Adipocyte (in vitro differentiated cells): ENCODE data around the gene TCERG1.

Experiments
- DNase-seq: peaks from one replicate; pipeline ENCODE4 v3.0.0-alpha.2; 2015; ENCODE audit warnings: low read depth
- H3K27me3 ChIP-seq: replicated peaks from 2 replicates; pipeline ENCODE4 v1.7.0; 2013; ENCODE audit warnings: mild to moderate bottlenecking, low read length, moderate library complexity; ENCODE audit not compliant: control insufficient read depth, insufficient read depth
- H3K36me3 ChIP-seq: 2 replicates; pipeline ENCODE4 v1.7.0; 2013; ENCODE audit warnings: low read length, mild to moderate bottlenecking, moderate library complexity; ENCODE audit not compliant: control insufficient read depth, insufficient read depth, severe bottlenecking
- H3K4me1 ChIP-seq: 2 replicates; pipeline ENCODE4 v1.7.0; 2013; ENCODE audit warnings: mild to moderate bottlenecking, low read length, moderate library complexity; ENCODE audit not compliant: control insufficient read depth, insufficient read depth
- H3K4me3 ChIP-seq: 2 replicates; pipeline ENCODE4 v1.7.0; 2013; ENCODE audit warnings: mild to moderate bottlenecking, low read length, moderate library complexity
- H3K9ac ChIP-seq: 2 replicates; pipeline ENCODE4 v1.7.0; 2013; ENCODE audit warnings: mild to moderate bottlenecking, low read length, moderate library complexity
- H3K9me3 ChIP-seq: 2 replicates; pipeline ENCODE4 v1.7.0; 2013; ENCODE audit warnings: mild to moderate bottlenecking, low read length, moderate library complexity; ENCODE audit not compliant: control insufficient read depth

Gene TCERG1

DNA sequence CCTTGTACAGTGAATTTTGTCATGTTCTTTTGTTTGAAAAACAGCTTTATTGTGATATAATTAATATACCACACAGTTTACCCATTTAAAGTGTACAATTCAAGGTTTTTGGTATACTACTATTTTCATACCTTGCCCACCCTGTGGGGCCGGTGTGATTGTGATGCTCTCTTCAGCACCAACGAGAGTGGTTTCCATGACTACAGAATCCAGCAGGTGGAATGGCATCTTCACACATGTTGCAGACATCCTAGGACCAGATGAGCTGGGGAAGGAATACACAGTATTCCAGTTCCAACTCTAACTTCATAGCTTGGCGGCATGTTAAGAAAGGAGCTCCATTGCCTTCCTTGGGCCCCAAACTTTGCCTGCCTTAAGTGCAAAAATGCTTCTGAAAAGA, 76.6 kb downstream of the TCERG1 start:
- H3K4me1 ChIP-seq, result no peaks in the 10 kb centered on the region
- no peak overlapping the region for H3K9ac ChIP-seq
- no peaks in the 10 kb centered on the region for H3K36me3 ChIP-seq
- no peak for DNase-seq
- no peaks in the 10 kb centered on the region for H3K9me3 ChIP-seq
- no peak overlapping the region for H3K4me3 ChIP-seq
- no peaks in the 10 kb centered on the region for H3K27me3 ChIP-seq

DNA sequence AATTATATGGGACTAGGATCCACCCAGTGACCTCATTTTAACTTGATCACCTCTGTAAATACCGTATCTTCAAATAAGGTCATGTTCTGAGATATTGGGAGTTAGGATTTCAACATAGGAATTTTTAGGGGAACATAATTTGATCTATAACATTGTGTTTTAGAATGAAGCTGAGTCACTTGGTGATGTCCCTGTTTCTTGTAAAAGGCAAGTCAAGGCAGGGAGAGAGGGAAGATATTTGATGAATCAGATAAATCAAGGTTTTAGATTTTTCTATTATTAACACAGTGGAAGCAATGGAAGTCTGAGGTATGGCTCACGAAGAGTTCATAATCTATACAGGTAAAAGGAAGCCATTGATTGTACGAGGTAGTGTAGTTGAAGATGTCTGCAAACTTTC, 80.7 kb downstream of the TCERG1 start:
- H3K36me3 ChIP-seq, result no peaks in the 10 kb centered on the region
- H3K4me3 ChIP-seq, result no peak overlapping the region
- H3K4me1 ChIP-seq, result no peaks in the 10 kb centered on the region
- H3K9me3 ChIP-seq, result no peaks in the 10 kb centered on the region
- no peak for DNase-seq
- no peaks in the 10 kb centered on the region for H3K27me3 ChIP-seq
- H3K9ac ChIP-seq, result no peak overlapping the region

- no peak overlapping the region for H3K4me3 ChIP-seq
- no peaks in the 10 kb centered on the region for H3K27me3 ChIP-seq
- H3K36me3 ChIP-seq, result no peaks in the 10 kb centered on the region
- H3K9me3 ChIP-seq, result no peaks in the 10 kb centered on the region
- H3K9ac ChIP-seq, result no peak overlapping the region
- DNase-seq, result peak; percentile 4
- H3K4me1 ChIP-seq, result no peaks in the 10 kb centered on the region
Observed at GRCh38 chr5:146528236-146528635, 81.1 kb downstream of the TCERG1 start.

DNA sequence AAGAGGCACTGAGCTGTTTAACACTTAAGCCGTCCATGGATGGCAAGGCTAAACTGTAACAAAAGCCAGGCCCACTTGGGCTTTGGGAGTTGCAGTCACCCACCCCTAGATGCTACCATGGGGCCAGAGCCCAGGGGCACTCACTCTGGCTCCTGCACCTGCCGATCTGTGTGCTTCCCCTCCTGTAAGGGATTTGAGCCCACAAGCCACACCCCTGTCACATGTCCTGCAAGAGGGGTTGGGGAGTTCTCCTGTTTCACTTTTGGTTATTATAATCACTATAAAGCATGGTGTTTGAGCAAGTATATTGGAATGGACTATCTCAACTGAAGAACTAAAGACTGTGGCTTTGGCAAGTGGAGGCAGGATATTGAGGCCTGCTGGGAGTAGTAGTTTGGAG, 82.9 kb downstream of the TCERG1 start:
- Histone ChIP-seq H3K4me3 (no peak overlapping the region), H3K4me1 (no peaks in the 10 kb centered on the region), H3K9ac (no peak overlapping the region), H3K9me3 (no peaks in the 10 kb centered on the region), H3K27me3 (no peaks in the 10 kb centered on the region), H3K36me3 (no peaks in the 10 kb centered on the region)
- no peak for DNase-seq

GRCh38 chr5:146533260-146533857, 86.2 kb downstream of the TCERG1 start:
- Histone ChIP-seq H3K9ac (no peak overlapping the region), H3K4me1 (no peaks in the 10 kb centered on the region), H3K27me3 (no peaks in the 10 kb centered on the region), H3K4me3 (no peak overlapping the region), H3K36me3 (no peaks in the 10 kb centered on the region), H3K9me3 (no peaks in the 10 kb centered on the region)
- peak; percentile 86 for DNase-seq

GRCh38 chr5:146533882-146534281, 86.7 kb downstream of the TCERG1 start:
- no peak overlapping the region for H3K4me3 ChIP-seq
- no peaks in the 10 kb centered on the region for H3K4me1 ChIP-seq
- DNase-seq, result no peak
- H3K9ac ChIP-seq, result no peak overlapping the region
- H3K9me3 ChIP-seq, result no peaks in the 10 kb centered on the region
- H3K36me3 ChIP-seq, result no peaks in the 10 kb centered on the region
- no peaks in the 10 kb centered on the region for H3K27me3 ChIP-seq

GRCh38 chr5:146538432-146538831, 91.3 kb downstream of the TCERG1 start:
- H3K36me3 ChIP-seq, result no peaks in the 10 kb centered on the region
- no peaks in the 10 kb centered on the region for H3K9me3 ChIP-seq
- no peaks in the 10 kb centered on the region for H3K27me3 ChIP-seq
- no peak for DNase-seq
- peaks cover 5% of the 10 kb centered on the region for H3K4me1 ChIP-seq
- H3K4me3 ChIP-seq, result no peak overlapping the region
- H3K9ac ChIP-seq, result no peak overlapping the region

GRCh38 chr5:146539973-146540372, 92.8 kb downstream of the TCERG1 start:
- Histone ChIP-seq H3K9ac (no peak overlapping the region), H3K4me3 (no peak overlapping the region)

GRCh38 chr5:146540414-146540813, 93.3 kb downstream of the TCERG1 start:
- Histone ChIP-seq H3K27me3 (no peaks in the 10 kb centered on the region), H3K4me1 (peaks cover 5% of the 10 kb centered on the region), H3K4me3 (no peak overlapping the region), H3K9ac (no peak overlapping the region), H3K9me3 (no peaks in the 10 kb centered on the region), H3K36me3 (no peaks in the 10 kb centered on the region)
- DNase-seq, result no peak

More at GRCh38 chr5:146539973-146540372, 92.8 kb downstream of the TCERG1 start:
- peaks cover 5% of the 10 kb centered on the region for H3K4me1 ChIP-seq
- no peaks in the 10 kb centered on the region for H3K9me3 ChIP-seq
- H3K36me3 ChIP-seq, result no peaks in the 10 kb centered on the region
- H3K27me3 ChIP-seq, result no peaks in the 10 kb centered on the region
- DNase-seq, result no peak

- Histone ChIP-seq H3K27me3 (no peaks in the 10 kb centered on the region), H3K4me1 (peaks cover 5% of the 10 kb centered on the region), H3K9ac (no peak overlapping the region), H3K9me3 (no peaks in the 10 kb centered on the region), H3K36me3 (no peaks in the 10 kb centered on the region), H3K4me3 (no peak overlapping the region)
- DNase-seq, result peak; percentile 68
Observed at GRCh38 chr5:146541958-146542849, 95.1 kb downstream of the TCERG1 start.

GRCh38 chr5:146544232-146544631, 97.1 kb downstream of the TCERG1 start:
- Histone ChIP-seq H3K36me3 (no peaks in the 10 kb centered on the region), H3K9me3 (no peaks in the 10 kb centered on the region), H3K4me1 (peaks cover 5% of the 10 kb centered on the region), H3K4me3 (no peak overlapping the region), H3K27me3 (no peaks in the 10 kb centered on the region), H3K9ac (no peak overlapping the region)
- DNase-seq, result no peak
